AG04450 (cell line): Measurements from ENCODE around the gene KRT37. TPM values are rescaled to one million over a fixed set of nuclear protein-coding genes. Genes with fewer than 3 reads are reported as not detected.

Experiments
- CTCF ChIA-PET: fragments of 300-600, 350-600 bp; formaldehyde crosslinking; extraction: SDS; loops from one replicate; lab custom pipeline; 2022; ENCODE audit warnings: antibody characterized with exemption, inconsistent platforms; lab: Charles Lee
- POLR2A ChIA-PET: fragments of 350-600 bp; formaldehyde crosslinking; extraction: SDS; loops from one replicate; lab custom pipeline; 2021; ENCODE audit warnings: antibody characterized with exemption, inconsistent platforms; lab: Yijun Ruan, JAX
- DNase-seq: peaks from one replicate; pipeline ENCODE4 v3.0.0-alpha.2; 2011; ENCODE audit warnings: low read depth, low spot score
- H3K27ac ChIP-seq: one replicate; pipeline ENCODE4 v1.5.1; 2012; ENCODE audit warnings: low read depth, low read length, control low read depth
- H3K27me3 ChIP-seq: one replicate; pipeline ENCODE4 v1.6.0; 2012; ENCODE audit warnings: low read length; ENCODE audit not compliant: control insufficient read depth, insufficient read depth
- H3K4me3 ChIP-seq: 2 replicates; pipeline ENCODE4 v1.5.1; 2011; ENCODE audit warnings: mild to moderate bottlenecking, low read depth, low read length, control low read depth
- H3K9me3 ChIP-seq: 2 replicates; pipeline ENCODE4 v1.5.1; 2012; ENCODE audit warnings: low read length; ENCODE audit not compliant: control insufficient read depth, insufficient read depth
- polyA plus RNA-seq: library from polyadenylated mRNA; depleted of rRNA; stranded (reverse); fragments of >200 nt; gene quantifications from 2 replicates; pipeline ENCODE4 v1.2.3, GENCODE V29; 2011
- TF ChIP-seq, protein P1 (sequence below): IDR thresholded peaks from 2 replicates; pipeline ENCODE4 v1.5.1; 2011; ENCODE audit warnings: low read depth, low read length, control low read depth, inconsistent platforms

The KRT37 gene
- polyA plus RNA-seq, 1 experiment, result not detected

GRCh38 chr17:41413982-41414381 lies 10.4 kb downstream of the KRT37 start:
- ChIA-PET POLR2A (no interaction called here), CTCF (interaction anchor here (0.8 to 1.1 kb wide), 2 partner anchors 10 to 253 kb away, joined by 3 read pairs; no protein-coding TSS in a partner anchor)
- TF ChIP-seq, protein P1, sequence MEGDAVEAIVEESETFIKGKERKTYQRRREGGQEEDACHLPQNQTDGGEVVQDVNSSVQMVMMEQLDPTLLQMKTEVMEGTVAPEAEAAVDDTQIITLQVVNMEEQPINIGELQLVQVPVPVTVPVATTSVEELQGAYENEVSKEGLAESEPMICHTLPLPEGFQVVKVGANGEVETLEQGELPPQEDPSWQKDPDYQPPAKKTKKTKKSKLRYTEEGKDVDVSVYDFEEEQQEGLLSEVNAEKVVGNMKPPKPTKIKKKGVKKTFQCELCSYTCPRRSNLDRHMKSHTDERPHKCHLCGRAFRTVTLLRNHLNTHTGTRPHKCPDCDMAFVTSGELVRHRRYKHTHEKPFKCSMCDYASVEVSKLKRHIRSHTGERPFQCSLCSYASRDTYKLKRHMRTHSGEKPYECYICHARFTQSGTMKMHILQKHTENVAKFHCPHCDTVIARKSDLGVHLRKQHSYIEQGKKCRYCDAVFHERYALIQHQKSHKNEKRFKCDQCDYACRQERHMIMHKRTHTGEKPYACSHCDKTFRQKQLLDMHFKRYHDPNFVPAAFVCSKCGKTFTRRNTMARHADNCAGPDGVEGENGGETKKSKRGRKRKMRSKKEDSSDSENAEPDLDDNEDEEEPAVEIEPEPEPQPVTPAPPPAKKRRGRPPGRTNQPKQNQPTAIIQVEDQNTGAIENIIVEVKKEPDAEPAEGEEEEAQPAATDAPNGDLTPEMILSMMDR, result no peak
- Histone ChIP-seq H3K27me3 (no peaks in the 10 kb centered on the region), H3K9me3 (peaks cover 3% of the 10 kb centered on the region; the same call in 1 of the 2 replicates), H3K4me3 (no peak overlapping the region), H3K27ac (no peak overlapping the region)
- no peak for DNase-seq

DNA sequence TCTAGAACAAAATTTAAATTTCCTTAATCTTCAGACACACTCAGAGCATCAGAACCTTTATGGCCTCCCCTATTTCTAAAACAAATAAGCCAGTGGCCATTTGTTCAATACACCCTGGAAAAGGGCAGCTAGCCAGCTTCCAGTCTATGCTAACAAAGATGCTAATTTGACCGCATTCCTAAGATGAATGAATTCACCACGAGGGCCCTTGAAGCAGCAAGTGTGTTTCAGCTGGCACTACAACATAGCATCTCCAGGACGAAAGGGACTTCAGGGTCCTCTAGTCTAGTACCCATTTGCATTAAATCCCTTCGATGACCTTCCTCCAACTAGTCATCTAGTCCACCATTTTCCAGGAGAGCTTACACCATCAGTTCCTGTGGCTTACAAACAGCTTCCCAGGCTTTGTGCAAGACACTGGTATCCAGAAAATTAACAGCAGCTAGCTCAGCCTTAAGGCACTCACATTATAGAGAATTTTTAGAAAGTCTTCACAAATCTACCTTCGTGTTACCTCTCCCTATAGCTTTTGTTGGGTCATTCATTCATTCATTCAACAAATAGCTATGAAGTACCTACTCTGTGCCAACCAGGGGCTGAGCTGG lies 10.9 kb downstream of the KRT37 start:
- TF ChIP-seq, protein P1, result no peak
- Histone ChIP-seq H3K9me3 (peaks cover 3% of the 10 kb centered on the region; the same call in 1 of the 2 replicates), H3K27me3 (no peaks in the 10 kb centered on the region), H3K27ac (no peak overlapping the region), H3K4me3 (no peak overlapping the region)
- ChIA-PET CTCF (interaction anchor here (0.8 to 1.1 kb wide), 2 partner anchors 10 to 254 kb away, joined by 3 read pairs; no protein-coding TSS in a partner anchor), POLR2A (no interaction called here)
- DNase-seq, result no peak

GRCh38 chr17:41411072-41411840 lies 13.1 kb downstream of the KRT37 start:
- no peak for DNase-seq
- no peak overlapping the region for H3K27ac ChIP-seq
- no peak overlapping the region for H3K4me3 ChIP-seq
- no peaks in the 10 kb centered on the region for H3K27me3 ChIP-seq
- peaks cover 3% of the 10 kb centered on the region; the same call in 1 of the 2 replicates for H3K9me3 ChIP-seq
- TF ChIP-seq, protein P1, result no peak
- ChIA-PET CTCF (interaction anchor here (1.2 to 1.4 kb wide), 2 partner anchors 89 to 138 kb away, joined by 4 to 8 read pairs; no protein-coding TSS in a partner anchor), POLR2A (no interaction called here)

GRCh38 chr17:41407226-41407625 lies 17.2 kb downstream of the KRT37 start:
- TF ChIP-seq, protein P1, result no peak
- DNase-seq, result no peak
- no peak overlapping the region for H3K27ac ChIP-seq
- no peaks in the 10 kb centered on the region for H3K27me3 ChIP-seq
- ChIA-PET CTCF (interaction anchor here (1.6 kb wide), 1 partner anchor 11 kb away, joined by 4 read pairs; no protein-coding TSS in a partner anchor), POLR2A (no interaction called here)
- H3K9me3 ChIP-seq, result peaks cover 3% of the 10 kb centered on the region; the same call in 1 of the 2 replicates
- no peak overlapping the region for H3K4me3 ChIP-seq
